PC-9 (cell line): ENCODE measurements around the gene STYXL2.

Experiments used
- EZH2 ChIP-seq: fragments of 200-600 bp; sonication (generic); IDR thresholded peaks from 2 replicates; pipeline ENCODE4 v1.8.0; 2017; ENCODE audit warnings: antibody characterized with exemption, low read depth
- TF ChIP-seq, protein P1 (sequence below): fragments of 200-600 bp; sonication (generic); conservative IDR thresholded peaks from 2 replicates; pipeline ENCODE4 v1.6.1; 2017; ENCODE audit warnings: mixed run types, antibody characterized with exemption, mild to moderate bottlenecking, moderate library complexity

DNA sequence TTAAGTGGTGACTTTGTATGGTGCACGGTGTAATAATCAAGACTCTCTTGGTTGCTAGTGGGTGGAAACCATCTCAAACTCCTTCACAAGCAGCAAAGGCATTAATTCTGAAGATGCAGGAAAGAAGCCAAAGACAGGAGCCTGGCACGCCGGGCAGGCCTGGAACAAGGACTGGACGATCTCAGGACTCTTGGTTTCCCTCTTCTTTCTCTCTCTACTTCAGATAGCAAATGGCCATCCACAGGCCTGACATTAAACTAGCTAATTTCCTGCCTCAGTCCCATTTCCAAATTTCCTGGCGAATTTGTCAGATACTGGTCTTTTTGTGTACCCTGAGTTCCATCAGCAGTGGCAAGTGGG lies 28.2 kb downstream of the STYXL2 start:
- TF ChIP-seq, protein P1, sequence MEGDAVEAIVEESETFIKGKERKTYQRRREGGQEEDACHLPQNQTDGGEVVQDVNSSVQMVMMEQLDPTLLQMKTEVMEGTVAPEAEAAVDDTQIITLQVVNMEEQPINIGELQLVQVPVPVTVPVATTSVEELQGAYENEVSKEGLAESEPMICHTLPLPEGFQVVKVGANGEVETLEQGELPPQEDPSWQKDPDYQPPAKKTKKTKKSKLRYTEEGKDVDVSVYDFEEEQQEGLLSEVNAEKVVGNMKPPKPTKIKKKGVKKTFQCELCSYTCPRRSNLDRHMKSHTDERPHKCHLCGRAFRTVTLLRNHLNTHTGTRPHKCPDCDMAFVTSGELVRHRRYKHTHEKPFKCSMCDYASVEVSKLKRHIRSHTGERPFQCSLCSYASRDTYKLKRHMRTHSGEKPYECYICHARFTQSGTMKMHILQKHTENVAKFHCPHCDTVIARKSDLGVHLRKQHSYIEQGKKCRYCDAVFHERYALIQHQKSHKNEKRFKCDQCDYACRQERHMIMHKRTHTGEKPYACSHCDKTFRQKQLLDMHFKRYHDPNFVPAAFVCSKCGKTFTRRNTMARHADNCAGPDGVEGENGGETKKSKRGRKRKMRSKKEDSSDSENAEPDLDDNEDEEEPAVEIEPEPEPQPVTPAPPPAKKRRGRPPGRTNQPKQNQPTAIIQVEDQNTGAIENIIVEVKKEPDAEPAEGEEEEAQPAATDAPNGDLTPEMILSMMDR: no peak
- TF ChIP-seq EZH2: no peak
